C4-2B (cell line): ENCODE results near the gene NUB1.

Experiments used
- CTCF ChIP-seq: fragments of 450-650 bp; conservative IDR thresholded peaks from 2 replicates; pipeline ENCODE4 v1.5.1; 2017; ENCODE audit warnings: mild to moderate bottlenecking
- ZFX ChIP-seq: fragments of 450-650 bp; IDR thresholded peaks from 2 replicates; pipeline ENCODE4 v1.6.1; 2017

- TF ChIP-seq CTCF (no peak), ZFX (no peak)
Observed at GRCh38 chr7:151399305-151399601, 57.6 kb downstream of the NUB1 start.
